ENCODE results near the gene ALOX15B. TPM values are rescaled to one million over a fixed set of nuclear protein-coding genes. Genes with fewer than 3 reads are reported as not detected.

ALOX15B gene
- total RNA-seq, 1 experiment from 2014 or later, result not detected

GRCh38 chr17:8013731-8014557, 24.9 kb upstream of the ALOX15B start:
- ChIA-PET CTCF (no interaction called here), POLR2A (ENCODE audit: unreplicated experiment) (no interaction called here)
- Histone ChIP-seq H3K27me3 (ENCODE audit: insufficient read depth, low read depth) (no peaks in the 10 kb centered on the region), H3K9me2 (ENCODE audit: insufficient read depth) (no peaks in the 10 kb centered on the region), H3K4me1 (replicated peaks; ENCODE audit: insufficient read depth) (no peaks in the 10 kb centered on the region), H4K20me1 (ENCODE audit: insufficient read depth) (no peaks in the 10 kb centered on the region), H3K79me2 (ENCODE audit: low read depth) (no peaks in the 10 kb centered on the region), H3F3A (ENCODE audit: insufficient read depth, low read depth) (0 out of 2 replicates have a peak, but pooled peaks cover 3% of the 10 kb centered on the region), H3K27ac (no peak overlapping the region), H3K36me3 (ENCODE audit: low read depth) (no peaks in the 10 kb centered on the region), H3K4me3 (no peak overlapping the region), H2AFZ (no peak overlapping the region), H3K9me3 (ENCODE audit: insufficient read depth, low read depth) (no peaks in the 10 kb centered on the region), H3K4me2 (no peak overlapping the region)
- intact Hi-C loops (cut with micrococcal nuclease; ENCODE audit: unreplicated experiment), result no loop called here
- DNase-seq, result no peak
- TF ChIP-seq EZH2 (IDR thresholded peaks at IDR 0.05; ENCODE audit: low read depth), result no peak
- TF ChIP-seq, protein P1, sequence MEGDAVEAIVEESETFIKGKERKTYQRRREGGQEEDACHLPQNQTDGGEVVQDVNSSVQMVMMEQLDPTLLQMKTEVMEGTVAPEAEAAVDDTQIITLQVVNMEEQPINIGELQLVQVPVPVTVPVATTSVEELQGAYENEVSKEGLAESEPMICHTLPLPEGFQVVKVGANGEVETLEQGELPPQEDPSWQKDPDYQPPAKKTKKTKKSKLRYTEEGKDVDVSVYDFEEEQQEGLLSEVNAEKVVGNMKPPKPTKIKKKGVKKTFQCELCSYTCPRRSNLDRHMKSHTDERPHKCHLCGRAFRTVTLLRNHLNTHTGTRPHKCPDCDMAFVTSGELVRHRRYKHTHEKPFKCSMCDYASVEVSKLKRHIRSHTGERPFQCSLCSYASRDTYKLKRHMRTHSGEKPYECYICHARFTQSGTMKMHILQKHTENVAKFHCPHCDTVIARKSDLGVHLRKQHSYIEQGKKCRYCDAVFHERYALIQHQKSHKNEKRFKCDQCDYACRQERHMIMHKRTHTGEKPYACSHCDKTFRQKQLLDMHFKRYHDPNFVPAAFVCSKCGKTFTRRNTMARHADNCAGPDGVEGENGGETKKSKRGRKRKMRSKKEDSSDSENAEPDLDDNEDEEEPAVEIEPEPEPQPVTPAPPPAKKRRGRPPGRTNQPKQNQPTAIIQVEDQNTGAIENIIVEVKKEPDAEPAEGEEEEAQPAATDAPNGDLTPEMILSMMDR (conservative IDR thresholded peaks at IDR 0.05), result no peak
- no TSS peak for BruUV-seq (replicated peaks)

- Histone ChIP-seq H3K9me2 (ENCODE audit: insufficient read depth) (no peaks in the 10 kb centered on the region), H3K4me1 (replicated peaks; ENCODE audit: insufficient read depth) (no peaks in the 10 kb centered on the region), H3K27ac (no peak overlapping the region), H3K9me3 (ENCODE audit: insufficient read depth, low read depth) (no peaks in the 10 kb centered on the region), H3K79me2 (ENCODE audit: low read depth) (no peaks in the 10 kb centered on the region), H4K20me1 (ENCODE audit: insufficient read depth) (no peaks in the 10 kb centered on the region), H3K4me3 (no peak overlapping the region), H3K4me2 (no peak overlapping the region), H3K27me3 (ENCODE audit: insufficient read depth, low read depth) (no peaks in the 10 kb centered on the region), H2AFZ (no peak overlapping the region), H3F3A (ENCODE audit: insufficient read depth, low read depth) (0 out of 2 replicates have a peak, but pooled peaks cover 3% of the 10 kb centered on the region), H3K36me3 (ENCODE audit: low read depth) (no peaks in the 10 kb centered on the region)
- no peak for DNase-seq
- CTCF ChIA-PET, result no interaction called here
- BruUV-seq (replicated peaks), result no TSS peak
- no peak for TF ChIP-seq EZH2 (IDR thresholded peaks at IDR 0.05; ENCODE audit: low read depth)
- TF ChIP-seq, protein P1 (conservative IDR thresholded peaks at IDR 0.05), result no peak
- intact Hi-C loops (cut with micrococcal nuclease; ENCODE audit: unreplicated experiment), result no loop called here
- POLR2A ChIA-PET (ENCODE audit: unreplicated experiment), result no interaction called here
These were observed 24.4 kb upstream of the ALOX15B start for GRCh38 chr17:8014558-8014850.

DNA sequence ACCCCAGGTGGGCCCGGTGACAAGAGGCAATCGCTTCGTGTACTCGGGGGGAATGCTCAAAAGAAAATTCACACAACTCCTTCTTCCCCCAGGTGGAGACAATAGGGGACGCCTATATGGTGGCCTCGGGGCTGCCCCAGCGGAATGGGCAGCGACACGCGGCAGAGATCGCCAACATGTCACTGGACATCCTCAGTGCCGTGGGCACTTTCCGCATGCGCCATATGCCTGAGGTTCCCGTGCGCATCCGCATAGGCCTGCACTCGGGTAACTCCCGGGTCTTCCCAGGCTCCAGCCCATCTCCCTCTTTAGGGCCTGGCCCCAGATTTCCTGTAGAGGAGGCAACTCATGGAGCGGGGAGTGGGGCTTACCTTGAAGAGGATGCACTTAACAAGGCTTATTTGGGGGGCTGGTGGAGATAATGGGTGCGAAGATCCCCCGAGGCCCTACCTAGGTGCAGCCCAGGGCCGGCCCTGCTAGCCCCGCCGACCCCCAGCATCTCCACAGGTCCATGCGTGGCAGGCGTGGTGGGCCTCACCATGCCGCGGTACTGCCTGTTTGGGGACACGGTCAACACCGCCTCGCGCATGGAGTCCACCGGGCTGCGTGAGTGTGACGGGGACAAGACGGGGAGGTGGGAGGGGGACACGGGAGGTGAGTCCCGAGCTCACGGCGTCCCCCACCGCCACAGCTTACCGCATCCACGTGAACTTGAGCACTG, 23.5 kb upstream of the ALOX15B start:
- H3K79me2 ChIP-seq (ENCODE audit: low read depth), result no peaks in the 10 kb centered on the region
- no peak for TF ChIP-seq EZH2 (IDR thresholded peaks at IDR 0.05; ENCODE audit: low read depth)
- TF ChIP-seq, protein P1 (conservative IDR thresholded peaks at IDR 0.05), result no peak
- intact Hi-C loops (cut with micrococcal nuclease; ENCODE audit: unreplicated experiment), result no loop called here
- CTCF ChIA-PET, result interaction anchor here (0.6 to 2.5 kb wide), 3 partner anchors 25 to 261 kb away, joined by 4 to 9 read pairs (median 4); no protein-coding TSS in a partner anchor
- no peaks in the 10 kb centered on the region for H4K20me1 ChIP-seq (ENCODE audit: insufficient read depth)
- no peaks in the 10 kb centered on the region for H3K36me3 ChIP-seq (ENCODE audit: low read depth)
- H3K27me3 ChIP-seq (ENCODE audit: insufficient read depth, low read depth), result no peaks in the 10 kb centered on the region
- POLR2A ChIA-PET (ENCODE audit: unreplicated experiment), result interaction anchor here (0.7 kb wide), 1 partner anchor 280 kb away, joined by 3 read pairs; the partner anchor contains the start of gene SLC25A35
- 0 out of 2 replicates have a peak, but pooled peaks cover 3% of the 10 kb centered on the region for H3F3A ChIP-seq (ENCODE audit: insufficient read depth, low read depth)
- no TSS peak for BruUV-seq (replicated peaks)
- no peak for DNase-seq
- no peak overlapping the region for H3K27ac ChIP-seq
- H2AFZ ChIP-seq, result no peak overlapping the region
- no peaks in the 10 kb centered on the region for H3K4me1 ChIP-seq (replicated peaks; ENCODE audit: insufficient read depth)
- H3K4me3 ChIP-seq, result no peak overlapping the region
- no peaks in the 10 kb centered on the region for H3K9me2 ChIP-seq (ENCODE audit: insufficient read depth)
- no peaks in the 10 kb centered on the region for H3K9me3 ChIP-seq (ENCODE audit: insufficient read depth, low read depth)
- peak overlapping the region; percentile 82; the same call in 1 of the 2 replicates for H3K4me2 ChIP-seq

All from PC-9 (cell line).